Measurements from ENCODE around the gene CCL4.
A peak's percentile ranks its signal among the peaks of the same experiment; 100 is the strongest.
"Not testable (repeated sequence)": the region's sequence is repeated elsewhere in the genome, so short reads cannot be mapped to it uniquely, and the experiment has no call there.

CCL4 gene

GRCh38 chr17:36103401-36103975 lies at the start of gene CCL4:
Gene CCL4 (plus strand): TSS chr17:36103827. CDS start chr17:36103906, 79 bp downstream.
- not testable (repeated sequence) for DNase-seq (ENCODE audit: low spot score)

- no peak for DNase-seq (ENCODE audit: low spot score)
Measured at GRCh38 chr17:36055171-36055570, 48.5 kb upstream of the CCL4 start.

GRCh38 chr17:36055921-36056520 lies 47.6 kb upstream of the CCL4 start:
- DNase-seq (ENCODE audit: low spot score): no peak

GRCh38 chr17:36057911-36058310 lies 45.7 kb upstream of the CCL4 start:
- DNase-seq (ENCODE audit: low spot score): no peak

GRCh38 chr17:36059406-36059805 lies 44.2 kb upstream of the CCL4 start:
- no peak for DNase-seq (ENCODE audit: low spot score)

GRCh38 chr17:36060816-36061215 lies 42.8 kb upstream of the CCL4 start:
- DNase-seq (ENCODE audit: low spot score): no peak

GRCh38 chr17:36063786-36064541 lies 39.7 kb upstream of the CCL4 start, which contains the start of gene CCL18:
Gene CCL18 (plus strand): TSS chr17:36064272. CDS start chr17:36064343, 71 bp downstream.
- no peak for DNase-seq (ENCODE audit: low spot score)

GRCh38 chr17:36066365-36066985 lies 37.2 kb upstream of the CCL4 start:
- no peak for DNase-seq (ENCODE audit: low spot score)

- DNase-seq (ENCODE audit: low spot score): no peak
Measured at GRCh38 chr17:36068524-36068923, 35.1 kb upstream of the CCL4 start.

- DNase-seq (ENCODE audit: low spot score): no peak
Measured at GRCh38 chr17:36069136-36069535, 34.5 kb upstream of the CCL4 start.

- no peak for DNase-seq (ENCODE audit: low spot score)
Measured at GRCh38 chr17:36070427-36070826, 33.2 kb upstream of the CCL4 start.

- no peak for DNase-seq (ENCODE audit: low spot score)
Measured at GRCh38 chr17:36071751-36072150, 31.9 kb upstream of the CCL4 start.

GRCh38 chr17:36072431-36073121 lies 31.1 kb upstream of the CCL4 start:
- DNase-seq (ENCODE audit: low spot score): peak; percentile 87

- no peak for DNase-seq (ENCODE audit: low spot score)
Measured at GRCh38 chr17:36074365-36074764, 29.3 kb upstream of the CCL4 start.

GRCh38 chr17:36081681-36082471 lies 21.8 kb upstream of the CCL4 start:
- DNase-seq (ENCODE audit: low spot score): not testable (repeated sequence)

GRCh38 chr17:36082482-36083120 lies 21.0 kb upstream of the CCL4 start:
- DNase-seq (ENCODE audit: low spot score): not testable (repeated sequence)

- DNase-seq (ENCODE audit: low spot score): not testable (repeated sequence)
Measured at GRCh38 chr17:36083691-36084090, 19.9 kb upstream of the CCL4 start.

GRCh38 chr17:36085765-36086164 lies 17.9 kb upstream of the CCL4 start:
- DNase-seq (ENCODE audit: low spot score): no peak

GRCh38 chr17:36086791-36087190 lies 16.8 kb upstream of the CCL4 start:
- no peak for DNase-seq (ENCODE audit: low spot score)

- not testable (repeated sequence) for DNase-seq (ENCODE audit: low spot score)
Measured at GRCh38 chr17:36087471-36087870, 16.2 kb upstream of the CCL4 start.

Data from ecto neural progenitor cell (in vitro differentiated cells).